K562 (cell line): Measurements from ENCODE around the gene BRICD5. TPM values are rescaled to one million over a fixed set of nuclear protein-coding genes. Genes with fewer than 3 reads are reported as not detected.

Source experiments
- ATAC-seq: fragments of 200-7000 bp; cut with Tn5 transposase; 3 replicates; pipeline ENCODE4 v1.9.1; 2020; ENCODE audit warnings: moderate library complexity
- BruUV-seq: library from RNA; stranded (reverse); fragments of 400-500 nt; replicated peaks from 2 replicates; lab custom pipeline; 2021; lab: Mats Ljungman, UMichigan
- CTCF ChIA-PET: fragments of 300-600 bp; formaldehyde crosslinking; extraction: SDS; loops from one replicate; lab custom pipeline; 2021; ENCODE audit warnings: low intra/inter-chr PET ratio; lab: Yijun Ruan, JAX
- POLR2A ChIA-PET: fragments of 300-600, 350-650 bp; sonication (Branson Sonifier 250); formaldehyde crosslinking; extraction: SDS; loops from one replicate; lab custom pipeline; 2021; ENCODE audit warnings: antibody characterized with exemption, inconsistent platforms; lab: Yijun Ruan, JAX
- DNase-seq, 4 experiments: peaks; one replicate each; pipeline versions ENCODE4 v3.0.0 to v3.0.0-alpha.2; 2011 to 2018; ENCODE audit warnings: low spot score in 3 of 4, mixed read lengths in 3 of 4; ENCODE audit errors: extremely low read depth in 1 of 4
- FAIRE-seq: peaks from 2 replicates; lab custom pipeline; 2011; peaks lifted over from hg19 to GRCh38; lab: Jason Lieb, UNC
- H2AFZ ChIP-seq: 2 replicates; pipeline ENCODE4 v1.6.0; 2011; ENCODE audit warnings: low read depth, low read length, control low read depth, inconsistent platforms
- H3K27ac ChIP-seq: fragments of 200-600 bp; 3 replicates; pipeline ENCODE4 v1.8.0; 2011; ENCODE audit warnings: low read depth, mild to moderate bottlenecking, control low read depth, inconsistent platforms, low read length, moderate library complexity, mixed read lengths; ENCODE audit errors: extremely low read depth
- H3K27me3 ChIP-seq, 2 experiments: fragments of 300-600 bp in 1 of 2; 2 replicates in 1 of 2; 3 replicates in 1 of 2; pipeline versions ENCODE4 v1.6.0 to v1.8.0; 2011; ENCODE audit warnings: inconsistent platforms in 2 of 2, low read length in 2 of 2, mild to moderate bottlenecking in 1 of 2, mixed read lengths in 1 of 2, moderate library complexity in 1 of 2; ENCODE audit not compliant: control insufficient read depth in 2 of 2, insufficient read depth in 2 of 2
- H3K36me3 ChIP-seq: fragments of 300-600 bp; 3 replicates; pipeline ENCODE4 v1.8.0; 2011; ENCODE audit warnings: mild to moderate bottlenecking, low read length, inconsistent platforms; ENCODE audit not compliant: control insufficient read depth, insufficient read depth
- H3K4me1 ChIP-seq, 2 experiments: fragments of 200-600 bp in 1 of 2; replicated peaks in 1 of 2; 2 replicates in 1 of 2; 3 replicates in 1 of 2; pipeline versions ENCODE4 v1.5.1 to v1.8.0; 2011; ENCODE audit warnings: inconsistent platforms in 2 of 2, low read length in 2 of 2, mild to moderate bottlenecking in 1 of 2, mixed read lengths in 1 of 2, moderate library complexity in 1 of 2; ENCODE audit not compliant: control insufficient read depth in 2 of 2, insufficient read depth in 2 of 2
- H3K4me2 ChIP-seq: 2 replicates; pipeline ENCODE4 v1.6.1; 2011; ENCODE audit warnings: low read length, control low read depth, inconsistent platforms, mixed read lengths; ENCODE audit not compliant: insufficient read depth
- H3K4me3 ChIP-seq: fragments of 200-600 bp; sonication (generic), shearing (Covaris generic); 2 replicates; pipeline ENCODE4 v1.5.1; 2016; ENCODE audit warnings: control low read depth, inconsistent platforms
- H3K79me2 ChIP-seq: fragments of 200-600 bp; 3 replicates; pipeline ENCODE4 v1.8.0; 2011; ENCODE audit warnings: low read length, inconsistent platforms; ENCODE audit not compliant: control insufficient read depth, insufficient read depth
- H3K9ac ChIP-seq, 2 experiments: 2 replicates each; pipeline versions ENCODE4 v1.6.0 to v1.6.1; 2011; ENCODE audit warnings: low read depth in 2 of 2, low read length in 2 of 2, control low read depth in 1 of 2, inconsistent platforms in 1 of 2, mild to moderate bottlenecking in 1 of 2, mixed read lengths in 1 of 2; ENCODE audit not compliant: insufficient read depth in 1 of 2
- H3K9me1 ChIP-seq: one replicate; pipeline ENCODE4 v1.6.0; 2011; ENCODE audit warnings: inconsistent platforms, mild to moderate bottlenecking, low read length, moderate library complexity; ENCODE audit not compliant: control insufficient read depth, insufficient read depth
- H3K9me3 ChIP-seq: replicated peaks from 2 replicates; pipeline ENCODE4 v1.5.1; 2011; ENCODE audit warnings: low read depth, low read length, inconsistent platforms; ENCODE audit not compliant: control insufficient read depth, insufficient read depth
- H4K20me1 ChIP-seq: replicated peaks from 2 replicates; pipeline ENCODE4 v1.6.1; 2011; ENCODE audit warnings: low read length, inconsistent platforms, mixed read lengths; ENCODE audit not compliant: control insufficient read depth, insufficient read depth
- FIP1L1 ChIP-seq: fragments of 200-400 bp; formaldehyde crosslinking; IDR thresholded peaks from 2 replicates; pipeline ENCODE4 v1.6.1; 2018; ENCODE audit warnings: mild to moderate bottlenecking, low read depth, low read length; ENCODE audit not compliant: poor library complexity, severe bottlenecking
- KAT2B ChIP-seq: IDR thresholded peaks from one replicate; pipeline ENCODE4 v1.6.1; 2012; ENCODE audit warnings: low read depth, mild to moderate bottlenecking, control low read depth, inconsistent platforms, low read length, moderate library complexity
- MYBL2 ChIP-seq, 2 experiments: fragments of 450-650 bp in 1 of 2; sonication (generic) in 1 of 2; formaldehyde crosslinking in 1 of 2; IDR thresholded peaks; 2 replicates each; pipeline versions ENCODE4 v1.6.1 to v1.8.1; 2017 to 2022; ENCODE audit warnings: borderline replicate concordance in 1 of 2, inconsistent platforms in 1 of 2, low read depth in 1 of 2, mild to moderate bottlenecking in 1 of 2, missing genetic modification reagents in 1 of 2, moderate library complexity in 1 of 2
- RBFOX2 ChIP-seq: fragments of 200-400 bp; formaldehyde crosslinking; IDR thresholded peaks from 2 replicates; pipeline ENCODE4 v1.6.1; 2017; ENCODE audit warnings: low read depth, mild to moderate bottlenecking, low read length, moderate library complexity
- TBP ChIP-seq: optimal IDR thresholded peaks from 2 replicates; pipeline ENCODE3; 2011; ENCODE audit warnings: low read depth, low read length, improper control_type of control experiment
- WGBS: fragments of 100-300 bp; shearing (Covaris generic); methylation state at CpG from one replicate; pipeline ENCODE4 v1.1.6; 2016; ENCODE audit warnings: low coverage, mixed read lengths; ENCODE audit not compliant: insufficient coverage; ENCODE audit errors: missing lambda C conversion rate; 5-methylcytosine and 5-hydroxymethylcytosine counted together
- in situ Hi-C: fragments of 300-500 bp; cut with MboI; formaldehyde crosslinking; loops from 4 replicates; pipeline ENCODE4 v1.15.0; 2018; ENCODE audit warnings: inconsistent platforms, mixed read lengths
- intact Hi-C: fragments of 100-400 bp; cut with micrococcal nuclease; formaldehyde crosslinking; loops from 2 replicates; pipeline ENCODE4 v1.14.2; 2022
- polyA plus RNA-seq, 8 experiments: library from polyadenylated mRNA; depleted of rRNA in 4 of 8; stranded (reverse) in 5 of 8; unstranded in 3 of 8; fragments of >200 nt; fragmentation: Nextera tagmentation in 2 of 8; fragmentation: Illumina TruSeq in 1 of 8; extraction: Ambion mirVana in 2 of 8; extraction: Trizol in 1 of 8; gene quantifications; 2 replicates each; pipeline versions ENCODE4 v1.2.1 to v1.2.3, GENCODE V29; 2011 to 2014; ENCODE audit warnings: inconsistent platforms in 1 of 8, missing spikeins in 1 of 8
- total RNA-seq, 7 experiments: library from RNA; depleted of rRNA in 6 of 7; stranded (reverse); fragments of >200 nt in 6 of 7; fragmentation: Illumina TruSeq in 2 of 7; extraction: Trizol in 2 of 7; gene quantifications; 2 replicates each; pipeline versions ENCODE4 v1.2.1 to v1.2.3, GENCODE V29; 2011 to 2021; ENCODE audit warnings: low replicate concordance in 1 of 7

The BRICD5 gene
- total and polyA plus RNA-seq, 9 of the 15 experiments (the other 6 are each of a cell fraction or from before 2014, with no cell fraction given) = 0.24 to 15.1 (median 2.4) TPM; not detected in 1

- TF ChIP-seq FIP1L1 (no peak), KAT2B (no peak)
These were observed 18.4 kb upstream of the BRICD5 start (continued) for GRCh38 chr16:2229091-2229490.

- H3K27ac ChIP-seq = no peak overlapping the region
- CTCF ChIA-PET = no interaction called here
- ATAC-seq (no peak), FAIRE-seq (no peak), DNase-seq (no peak)
- H3K27me3 ChIP-seq = no peaks in the 10 kb centered on the region
- H3K9ac ChIP-seq = peak overlapping the region in 1 of 2 experiments; percentile 40; a peak in 1 of 4 replicates
- H3K4me2 ChIP-seq = no peak overlapping the region
- POLR2A ChIA-PET = interaction anchor here (1.4 to 3.5 kb wide), 2 partner anchors 13 to 19 kb away, joined by 3 to 12 read pairs; partner anchors contain the start of gene PGP
- in situ Hi-C loops = no loop called here
- no peak overlapping the region for H3K4me3 ChIP-seq
- peaks cover 81% of the 10 kb centered on the region; the same call in 1 of the 3 replicates for H3K36me3 ChIP-seq
- H3K9me3 ChIP-seq = no peaks in the 10 kb centered on the region
- H3K9me1 ChIP-seq = no peaks in the 10 kb centered on the region
- no TSS peak for BruUV-seq
- 89% methylated on average over 17 of the region's 25 CpGs for WGBS
- TF ChIP-seq RBFOX2 (peak; percentile 56), TBP (no peak), MYBL2 (IDR thresholded peaks at IDR 0.05; ENCODE audit: low read depth) (no peak), MYBL2 (CRISPR knock-in tag; IDR thresholded peaks at IDR 0.05; ENCODE audit: borderline replicate concordance) (no peak)
- intact Hi-C loops = no loop called here
- peaks cover 6 to 61% of the 10 kb centered on the region in 2 experiments; a peak in 3 of 5 replicates for H3K4me1 ChIP-seq
- peaks cover 53% of the 10 kb centered on the region for H3K79me2 ChIP-seq
- peaks cover 11% of the 10 kb centered on the region for H4K20me1 ChIP-seq
- H2AFZ ChIP-seq = no peak overlapping the region
These were observed 17.6 kb upstream of the BRICD5 start for GRCh38 chr16:2228161-2228824.
